ENCODE measurements around the gene TMEM273.

Gene TMEM273

GRCh38 chr10:49132362-49132737, 55.8 kb downstream of the TMEM273 start:
- no peak overlapping the region for H3K4me3 ChIP-seq (ENCODE audit: control insufficient read depth, low read depth, low read length)
- DNase-seq (ENCODE audit: low read depth) = no peak
- no peak for TF ChIP-seq CTCF (IDR thresholded peaks at IDR 0.05; ENCODE audit: control insufficient read depth, insufficient read depth, low read depth, low read length, missing control alignments)

GRCh38 chr10:49131507-49132361, 56.5 kb downstream of the TMEM273 start:
- no peak for TF ChIP-seq CTCF (IDR thresholded peaks at IDR 0.05; ENCODE audit: control insufficient read depth, insufficient read depth, low read depth, low read length, missing control alignments)
- DNase-seq (ENCODE audit: low read depth) = no peak
- H3K4me3 ChIP-seq (ENCODE audit: control insufficient read depth, low read depth, low read length) = no peak overlapping the region

GRCh38 chr10:49129376-49129775, 58.8 kb downstream of the TMEM273 start:
- no peak overlapping the region for H3K4me3 ChIP-seq (ENCODE audit: control insufficient read depth, low read depth, low read length)
- TF ChIP-seq CTCF (IDR thresholded peaks at IDR 0.05; ENCODE audit: control insufficient read depth, insufficient read depth, low read depth, low read length, missing control alignments) = no peak
- no peak for DNase-seq (ENCODE audit: low read depth)

GRCh38 chr10:49128854-49129253, 59.3 kb downstream of the TMEM273 start:
- no peak for DNase-seq (ENCODE audit: low read depth)
- TF ChIP-seq CTCF (IDR thresholded peaks at IDR 0.05; ENCODE audit: control insufficient read depth, insufficient read depth, low read depth, low read length, missing control alignments) = no peak
- no peak overlapping the region for H3K4me3 ChIP-seq (ENCODE audit: control insufficient read depth, low read depth, low read length)

GRCh38 chr10:49123981-49124950, 63.9 kb downstream of the TMEM273 start:
- H3K4me3 ChIP-seq (ENCODE audit: control insufficient read depth, low read depth, low read length) = no peak overlapping the region
- no peak for TF ChIP-seq CTCF (IDR thresholded peaks at IDR 0.05; ENCODE audit: control insufficient read depth, insufficient read depth, low read depth, low read length, missing control alignments)
- DNase-seq (ENCODE audit: low read depth) = no peak

GRCh38 chr10:49120911-49121310, 67.3 kb downstream of the TMEM273 start:
- no peak overlapping the region for H3K4me3 ChIP-seq (ENCODE audit: control insufficient read depth, low read depth, low read length)
- TF ChIP-seq CTCF (IDR thresholded peaks at IDR 0.05; ENCODE audit: control insufficient read depth, insufficient read depth, low read depth, low read length, missing control alignments) = no peak
- no peak for DNase-seq (ENCODE audit: low read depth)
